ENCODE results near the gene PLA2G4E.

GRCh38 chr15:41994171-41994650, 26.6 kb downstream of the PLA2G4E start:
- no peak for TF ChIP-seq CTCF (conservative IDR thresholded peaks at IDR 0.05)
- no peak for TF ChIP-seq EZH2 (IDR thresholded peaks at IDR 0.05; ENCODE audit: low read depth)

Measured in PC-9 (cell line).